Testis (tissue), 2 donors: ENCODE data around the gene ATRNL1.

Source experiments
- POLR2A ChIP-seq: fragments of 450-650 bp; IDR thresholded peaks from one replicate; pipeline ENCODE4 v1.6.1; 2017; ENCODE audit warnings: antibody characterized with exemption, mild to moderate bottlenecking, moderate library complexity
- TF ChIP-seq, protein P1 (sequence below), 3 experiments: fragments of 450-650 bp in 2 of 3; fragments of 200-600 bp in 1 of 3; sonication (generic) in 1 of 3; IDR thresholded peaks; one replicate each; pipeline ENCODE4 v1.5.1; 2016 to 2019; ENCODE audit warnings: antibody characterized with exemption in 3 of 3, mild to moderate bottlenecking in 2 of 3, moderate library complexity in 1 of 3

DNA sequence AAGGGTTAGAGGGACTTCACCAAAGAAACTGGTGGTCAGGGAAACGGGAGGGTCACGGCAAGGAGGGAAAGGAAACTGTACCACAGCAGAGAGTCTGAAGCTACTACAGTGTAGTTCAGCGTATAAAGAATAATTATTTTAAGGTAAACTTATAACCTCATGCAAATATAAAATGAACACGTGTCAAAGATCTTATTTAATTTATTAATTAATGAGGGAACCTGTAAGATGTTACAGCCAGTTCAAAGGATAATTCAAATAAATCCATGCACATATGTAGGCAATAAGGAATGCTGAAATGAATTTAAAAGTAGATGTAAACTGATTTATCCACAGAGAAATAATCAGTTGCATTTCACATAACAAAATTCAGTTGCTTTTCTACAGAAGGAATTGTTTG is 49.4 kb upstream of the ATRNL1 start:
- TF ChIP-seq, protein P1, sequence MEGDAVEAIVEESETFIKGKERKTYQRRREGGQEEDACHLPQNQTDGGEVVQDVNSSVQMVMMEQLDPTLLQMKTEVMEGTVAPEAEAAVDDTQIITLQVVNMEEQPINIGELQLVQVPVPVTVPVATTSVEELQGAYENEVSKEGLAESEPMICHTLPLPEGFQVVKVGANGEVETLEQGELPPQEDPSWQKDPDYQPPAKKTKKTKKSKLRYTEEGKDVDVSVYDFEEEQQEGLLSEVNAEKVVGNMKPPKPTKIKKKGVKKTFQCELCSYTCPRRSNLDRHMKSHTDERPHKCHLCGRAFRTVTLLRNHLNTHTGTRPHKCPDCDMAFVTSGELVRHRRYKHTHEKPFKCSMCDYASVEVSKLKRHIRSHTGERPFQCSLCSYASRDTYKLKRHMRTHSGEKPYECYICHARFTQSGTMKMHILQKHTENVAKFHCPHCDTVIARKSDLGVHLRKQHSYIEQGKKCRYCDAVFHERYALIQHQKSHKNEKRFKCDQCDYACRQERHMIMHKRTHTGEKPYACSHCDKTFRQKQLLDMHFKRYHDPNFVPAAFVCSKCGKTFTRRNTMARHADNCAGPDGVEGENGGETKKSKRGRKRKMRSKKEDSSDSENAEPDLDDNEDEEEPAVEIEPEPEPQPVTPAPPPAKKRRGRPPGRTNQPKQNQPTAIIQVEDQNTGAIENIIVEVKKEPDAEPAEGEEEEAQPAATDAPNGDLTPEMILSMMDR (IDR thresholded peaks at IDR 0.05) = no peak
- TF ChIP-seq POLR2A = no peak
